Lower leg skin (tissue), 4 donors: Measurements from ENCODE around the gene ERGIC2. TPM values are rescaled to one million over a fixed set of nuclear protein-coding genes. Genes with fewer than 3 reads are reported as not detected.

Source experiments
- DNase-seq, 2 donors: peaks; one replicate each; pipeline ENCODE4 v3.0.0-alpha.2; 2019; ENCODE audit warnings: low spot score in 2 of 2
- H3K4me3 ChIP-seq: fragments of 200-600 bp; sonication (generic); 2 replicates; pipeline ENCODE4 v1.5.1; 2017; ENCODE audit warnings: mild to moderate bottlenecking, low read depth; ENCODE audit not compliant: poor library complexity, severe bottlenecking
- POLR2A ChIP-seq, 2 donors: fragments of 450-650 bp; IDR thresholded peaks; one replicate each; pipeline ENCODE4 v1.6.1; 2016 to 2017; ENCODE audit warnings: antibody characterized with exemption in 2 of 2, mild to moderate bottlenecking in 1 of 2, moderate library complexity in 1 of 2
- WGBS, 2 donors: methylation state at CpG; one replicate each; pipeline ENCODE4 v1.1.5; 2018; 5-methylcytosine and 5-hydroxymethylcytosine counted together
- intact Hi-C: fragments of 100-400 bp; cut with DNase I; formaldehyde crosslinking; loops from one replicate; pipeline ENCODE4 v1.15.0; 2023; ENCODE audit warnings: low total_unique reads
- total RNA-seq, 4 donors: library from RNA; depleted of rRNA; stranded (reverse); fragments of >200 nt; gene quantifications; one replicate each; pipeline ENCODE4 v1.1.0, GENCODE V29; 2016
- TF ChIP-seq, protein P1 (sequence below), 3 donors: fragments of 450-650 bp; IDR thresholded peaks; one replicate each; pipeline ENCODE4 v1.5.1; 2016; ENCODE audit warnings: antibody characterized with exemption in 3 of 3, mild to moderate bottlenecking in 3 of 3, moderate library complexity in 2 of 3

ERGIC2 gene
- total RNA-seq, 4 donors from 2014 or later = 20.8 to 48.2 (median 38.8) TPM

DNA sequence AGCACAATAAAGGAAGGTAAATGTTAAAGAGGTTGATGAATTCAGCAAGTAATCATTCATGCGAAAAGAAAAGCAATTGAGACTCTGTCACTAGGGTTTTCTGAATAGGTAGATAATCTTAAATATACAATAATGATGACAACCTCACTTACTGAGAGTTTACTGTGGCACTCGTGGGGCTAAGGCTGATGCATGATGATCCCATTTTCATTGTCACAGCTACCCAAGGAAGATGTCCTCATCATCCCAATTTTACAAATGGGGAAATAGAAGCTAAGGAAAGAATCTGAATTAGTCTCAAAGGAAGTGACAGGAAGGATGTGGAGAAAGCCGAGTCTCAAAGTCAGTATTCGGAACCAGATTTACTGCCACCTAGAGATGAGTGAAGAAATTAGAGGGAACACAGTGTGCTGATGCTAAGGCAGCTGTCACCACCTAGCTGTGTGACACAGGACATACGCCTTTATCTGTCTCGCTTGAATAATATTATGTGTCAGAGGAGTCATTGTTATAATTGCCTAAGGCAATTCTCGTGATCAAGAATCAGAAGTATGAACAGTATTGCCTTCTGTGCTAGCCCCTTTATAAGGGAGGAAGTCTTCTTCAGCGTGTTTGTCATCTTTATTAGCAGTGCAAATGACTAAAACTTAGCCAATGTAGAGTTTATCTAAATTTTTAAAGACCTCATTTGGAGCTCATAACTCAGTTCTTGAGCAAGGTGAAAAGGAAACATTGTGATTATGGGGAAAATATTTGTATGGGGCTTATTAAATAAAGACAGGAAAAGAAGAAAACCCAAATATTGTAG, 63.2 kb downstream of the ERGIC2 start:
- 34 to 38% methylated on average over 8 of the region's 8 CpGs for WGBS, 2 donors
- DNase-seq = peak in 1 of 2 donors; percentile 62
- H3K4me3 ChIP-seq = no peak overlapping the region
- TF ChIP-seq POLR2A (IDR thresholded peaks at IDR 0.05) = no peak
- TF ChIP-seq, protein P1, sequence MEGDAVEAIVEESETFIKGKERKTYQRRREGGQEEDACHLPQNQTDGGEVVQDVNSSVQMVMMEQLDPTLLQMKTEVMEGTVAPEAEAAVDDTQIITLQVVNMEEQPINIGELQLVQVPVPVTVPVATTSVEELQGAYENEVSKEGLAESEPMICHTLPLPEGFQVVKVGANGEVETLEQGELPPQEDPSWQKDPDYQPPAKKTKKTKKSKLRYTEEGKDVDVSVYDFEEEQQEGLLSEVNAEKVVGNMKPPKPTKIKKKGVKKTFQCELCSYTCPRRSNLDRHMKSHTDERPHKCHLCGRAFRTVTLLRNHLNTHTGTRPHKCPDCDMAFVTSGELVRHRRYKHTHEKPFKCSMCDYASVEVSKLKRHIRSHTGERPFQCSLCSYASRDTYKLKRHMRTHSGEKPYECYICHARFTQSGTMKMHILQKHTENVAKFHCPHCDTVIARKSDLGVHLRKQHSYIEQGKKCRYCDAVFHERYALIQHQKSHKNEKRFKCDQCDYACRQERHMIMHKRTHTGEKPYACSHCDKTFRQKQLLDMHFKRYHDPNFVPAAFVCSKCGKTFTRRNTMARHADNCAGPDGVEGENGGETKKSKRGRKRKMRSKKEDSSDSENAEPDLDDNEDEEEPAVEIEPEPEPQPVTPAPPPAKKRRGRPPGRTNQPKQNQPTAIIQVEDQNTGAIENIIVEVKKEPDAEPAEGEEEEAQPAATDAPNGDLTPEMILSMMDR (IDR thresholded peaks at IDR 0.05) = no peak
- intact Hi-C loops = no loop called here

DNA sequence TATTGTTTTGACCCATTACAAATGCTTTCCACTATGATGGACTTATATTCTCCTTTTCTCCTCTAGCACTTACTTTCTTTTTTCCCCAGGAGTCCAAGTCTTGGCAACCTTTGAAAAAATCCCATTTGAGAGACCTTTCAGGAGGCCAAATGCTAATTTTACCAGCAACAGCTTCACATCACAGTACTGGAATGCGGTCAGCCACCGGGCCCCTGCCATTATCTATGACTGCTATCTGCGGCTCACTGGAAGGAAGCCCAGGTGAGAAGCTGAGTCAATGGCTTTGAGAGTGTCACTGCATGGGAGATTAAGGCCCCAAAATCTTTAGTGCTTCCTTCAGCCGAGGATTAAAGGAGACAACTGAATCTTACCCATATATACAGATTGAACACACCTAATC, 64.2 kb downstream of the ERGIC2 start:
- intact Hi-C loops = no loop called here
- TF ChIP-seq, protein P1 (IDR thresholded peaks at IDR 0.05) = no peak
- TF ChIP-seq POLR2A (IDR thresholded peaks at IDR 0.05) = no peak
- no peak for DNase-seq
- 51 to 61% methylated on average over 4 of the region's 4 CpGs for WGBS, 2 donors
- H3K4me3 ChIP-seq = no peak overlapping the region

DNA sequence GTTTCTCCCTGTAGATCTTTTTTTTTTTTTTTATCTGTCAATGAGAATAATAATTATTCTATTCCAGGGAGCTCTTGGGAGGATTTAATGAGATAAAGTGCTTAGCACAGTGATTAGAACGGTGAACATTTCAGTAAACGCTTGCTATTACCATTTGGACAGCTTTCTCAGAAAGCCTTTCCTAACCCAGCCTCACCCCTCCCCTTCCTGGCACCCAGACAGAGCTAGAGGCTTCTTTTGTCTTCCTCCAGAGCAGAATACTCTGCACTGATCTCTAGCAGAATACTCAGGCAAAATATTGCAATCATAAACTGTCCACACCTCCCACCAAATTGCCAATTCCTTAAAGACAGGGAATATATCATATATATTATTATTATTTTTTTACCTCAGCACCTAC, 66.6 kb downstream of the ERGIC2 start:
- 24% methylated on average over 2 of the region's 2 CpGs for WGBS, 2 donors
- intact Hi-C loops = no loop called here
- no peak overlapping the region for H3K4me3 ChIP-seq
- TF ChIP-seq, protein P1 (IDR thresholded peaks at IDR 0.05) = no peak
- no peak for TF ChIP-seq POLR2A (IDR thresholded peaks at IDR 0.05)
- no peak for DNase-seq

DNA sequence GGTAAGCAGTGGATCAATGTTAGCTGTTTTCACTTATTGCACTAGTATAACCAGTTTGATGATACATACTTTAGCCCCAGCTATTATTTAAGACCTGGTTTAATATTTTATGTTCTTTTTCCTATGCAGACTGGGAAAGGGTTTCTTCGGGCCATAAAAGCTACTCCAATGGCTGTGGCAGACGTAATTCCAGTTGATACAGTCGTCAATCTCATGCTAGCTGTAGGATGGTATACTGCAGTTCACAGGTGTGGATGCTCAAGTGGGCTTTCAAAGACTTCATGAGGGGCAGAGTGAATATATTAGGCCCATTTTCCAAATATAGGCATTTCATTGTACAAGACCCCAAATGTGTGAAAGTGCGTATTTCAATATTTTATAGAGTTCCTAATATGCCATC, 70.1 kb downstream of the ERGIC2 start:
- DNase-seq = no peak
- TF ChIP-seq, protein P1 (IDR thresholded peaks at IDR 0.05) = no peak
- no peak for TF ChIP-seq POLR2A (IDR thresholded peaks at IDR 0.05)
- intact Hi-C loops = no loop called here
- WGBS, 2 donors = 95 to 97% methylated on average over 4 of the region's 4 CpGs
- no peak overlapping the region for H3K4me3 ChIP-seq

DNA sequence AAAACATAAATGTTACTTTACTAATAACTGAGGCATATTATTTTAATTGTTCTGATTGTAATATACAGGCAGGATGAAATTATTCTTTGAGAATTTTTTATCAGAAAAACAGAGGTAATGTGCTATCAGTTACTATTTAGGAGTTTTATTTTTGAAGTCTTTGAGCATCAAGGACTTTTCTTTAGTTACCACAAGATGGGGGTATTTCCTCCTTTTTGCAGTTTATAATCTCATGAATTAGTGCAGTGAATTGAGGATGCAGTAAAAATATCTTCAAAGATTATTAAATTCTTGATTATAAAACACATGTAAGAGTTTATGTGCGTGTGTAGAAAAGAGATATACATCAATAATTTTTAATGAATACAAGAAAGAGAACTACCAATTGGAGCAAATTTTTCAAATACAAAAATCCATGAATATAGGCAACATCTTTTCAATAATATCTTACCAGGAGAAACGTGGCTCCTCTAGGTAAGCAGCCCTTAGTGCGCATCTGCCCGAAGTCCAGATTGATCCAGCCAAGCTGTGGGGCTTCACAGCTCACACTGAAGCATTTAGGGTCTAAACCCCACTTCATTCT, 71.6 kb downstream of the ERGIC2 start:
- no peak for DNase-seq
- TF ChIP-seq, protein P1 (IDR thresholded peaks at IDR 0.05) = no peak
- no peak for TF ChIP-seq POLR2A (IDR thresholded peaks at IDR 0.05)
- WGBS, 2 donors = 88 to 89% methylated on average over 4 of the region's 4 CpGs
- H3K4me3 ChIP-seq = no peak overlapping the region
- intact Hi-C loops = no loop called here
